Measurements from ENCODE around the gene SLC17A4.

SLC17A4 gene

DNA sequence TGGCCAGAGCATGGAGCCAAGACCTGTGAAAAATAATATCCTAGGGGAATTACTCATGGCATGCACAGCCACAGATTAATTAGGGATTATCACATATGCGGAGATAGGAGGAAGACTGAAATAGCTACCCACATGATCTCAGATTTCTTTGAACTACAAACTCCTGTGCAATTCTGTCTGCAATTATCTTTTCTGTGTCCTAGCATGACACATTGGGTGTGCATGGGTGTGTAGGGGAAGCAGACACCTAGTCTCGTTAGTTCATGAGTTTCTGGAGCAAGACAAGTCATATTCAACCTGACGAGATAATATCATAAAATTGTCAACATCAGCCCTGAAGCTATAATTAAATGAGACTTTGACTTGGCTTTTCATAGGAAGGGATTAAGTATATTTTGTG, 3.6 kb upstream of the SLC17A4 start:
- no peak for DNase-seq

DNA sequence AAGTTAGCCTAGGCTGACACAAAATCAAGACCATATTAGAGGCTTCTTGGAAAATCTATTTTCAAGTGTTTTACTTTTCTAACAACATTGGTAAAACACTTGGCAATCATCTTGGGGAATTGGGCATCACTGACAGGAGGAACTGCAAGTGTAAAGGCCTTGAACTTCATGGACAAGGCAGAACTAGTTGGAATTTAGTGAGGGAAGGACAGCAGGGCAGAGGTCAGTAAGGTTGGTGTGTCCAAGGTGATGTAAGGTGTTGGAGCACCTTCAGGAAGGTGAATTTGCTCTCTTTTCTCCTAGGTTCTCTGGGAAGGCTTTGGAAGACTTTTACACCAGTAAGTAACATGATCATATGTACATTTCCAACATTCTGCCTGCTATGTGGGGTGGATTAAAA, 1.5 kb upstream of the SLC17A4 start:
- no peak for DNase-seq

- DNase-seq = no peak
These were observed 941 bp downstream of the SLC17A4 start for GRCh38 chr6:25755483-25755882.

DNA sequence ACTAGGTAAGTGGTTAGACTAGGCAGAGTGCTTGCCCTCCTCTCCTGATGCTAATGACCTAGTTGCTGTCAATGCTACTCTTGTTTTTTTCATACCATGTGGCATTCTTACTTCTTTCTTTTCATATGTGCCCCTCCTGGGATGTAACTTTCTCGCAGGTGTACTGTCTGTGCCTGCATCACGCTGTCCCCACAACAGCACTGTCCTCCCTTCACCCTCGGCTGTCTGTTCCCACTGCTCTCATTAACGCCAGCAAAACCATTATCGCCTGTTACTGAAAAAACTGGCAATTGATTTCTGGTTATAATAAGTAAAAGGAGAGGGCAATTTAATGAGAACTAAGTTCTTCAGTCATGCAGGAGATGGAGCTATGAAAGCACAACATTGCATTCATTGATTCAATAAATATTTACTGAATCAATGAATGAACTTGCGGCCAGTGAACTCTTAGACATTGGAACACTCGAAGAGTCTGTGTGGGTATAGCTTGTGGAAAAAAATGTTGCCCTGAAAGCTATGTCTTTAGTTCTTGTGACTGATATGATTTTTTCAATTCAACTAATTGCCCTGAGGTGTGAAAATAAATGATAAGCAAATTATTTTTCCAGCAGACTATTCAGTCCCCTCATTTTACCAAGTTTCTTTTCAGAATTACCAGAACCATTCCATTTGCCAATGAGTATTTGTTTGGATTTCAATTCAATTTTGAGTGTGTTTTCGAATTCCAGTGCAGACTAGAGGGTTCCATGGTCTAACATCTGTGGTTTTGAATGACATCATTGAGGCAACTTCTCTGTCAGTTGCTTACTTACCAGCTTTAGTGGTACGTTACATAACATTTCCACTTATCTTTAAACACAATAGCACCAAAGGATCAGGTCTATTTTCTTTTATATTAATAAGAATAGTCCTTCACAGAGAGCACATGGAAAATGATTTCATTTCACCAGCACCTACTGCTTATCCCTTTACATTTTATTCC, 2.1 kb downstream of the SLC17A4 start:
- peak in 1 of 4 experiments; percentile 1 for DNase-seq

- DNase-seq = no peak
These were observed 3.5 kb downstream of the SLC17A4 start for GRCh38 chr6:25757936-25758642.

GRCh38 chr6:25764611-25765010, 10.1 kb downstream of the SLC17A4 start:
- no peak for DNase-seq

- DNase-seq = no peak
These were observed 14.0 kb downstream of the SLC17A4 start for GRCh38 chr6:25768566-25768965.

DNA sequence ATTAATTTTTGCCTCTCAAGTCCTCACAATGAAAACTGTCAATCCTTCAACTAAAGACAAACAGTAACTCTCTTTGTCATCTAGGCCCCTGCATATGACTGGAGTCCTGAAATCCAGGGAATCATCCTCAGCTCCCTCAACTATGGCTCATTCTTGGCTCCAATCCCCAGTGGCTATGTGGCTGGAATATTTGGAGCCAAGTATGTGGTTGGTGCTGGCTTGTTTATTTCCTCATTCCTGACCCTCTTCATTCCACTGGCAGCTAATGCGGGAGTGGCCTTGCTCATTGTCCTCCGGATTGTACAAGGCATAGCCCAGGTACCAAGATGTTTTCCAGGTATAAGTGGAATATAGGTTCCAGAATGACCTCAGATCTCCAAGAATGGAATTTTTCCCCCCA, 15.4 kb downstream of the SLC17A4 start:
- DNase-seq = no peak

GRCh38 chr6:25774120-25774715, 19.7 kb downstream of the SLC17A4 start:
- DNase-seq = no peak

GRCh38 chr6:25777031-25777430, 22.5 kb downstream of the SLC17A4 start:
- no peak for DNase-seq

DNA sequence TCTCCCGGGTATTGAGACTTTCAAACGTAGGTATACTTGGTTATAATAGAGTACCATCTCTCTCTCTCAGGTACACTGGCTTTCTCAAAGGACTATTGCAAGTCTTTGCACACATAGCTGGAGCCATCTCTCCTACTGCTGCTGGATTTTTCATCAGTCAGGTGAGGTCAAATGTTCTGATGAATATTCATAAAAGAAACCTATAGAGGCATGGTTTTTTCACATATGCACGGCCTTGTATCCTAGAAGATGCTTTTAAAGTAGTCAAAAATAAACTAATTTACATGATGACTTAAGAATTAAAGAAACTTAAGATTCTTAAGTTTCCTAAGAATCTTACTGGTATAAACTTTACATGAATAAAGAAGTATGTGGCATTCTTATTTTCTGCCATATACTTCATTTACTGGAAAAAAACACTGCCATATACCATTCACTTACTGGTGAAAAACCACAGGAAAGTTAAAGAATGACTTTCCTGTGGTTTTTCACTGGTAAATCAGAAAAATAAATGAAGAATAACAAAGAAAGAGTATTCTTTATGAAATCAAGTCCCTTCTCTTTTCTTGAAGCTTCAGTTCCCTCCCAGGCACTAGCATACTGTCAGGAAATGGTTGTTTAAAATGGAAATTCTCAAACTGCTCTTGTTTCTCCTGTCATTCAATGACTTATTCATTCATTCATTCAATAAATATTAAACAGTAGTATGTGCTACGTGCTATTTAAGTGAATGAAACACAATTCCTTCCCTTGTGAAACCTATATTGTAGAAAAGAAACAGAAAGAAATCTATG, 23.5 kb downstream of the SLC17A4 start:
- no peak for DNase-seq

DNA sequence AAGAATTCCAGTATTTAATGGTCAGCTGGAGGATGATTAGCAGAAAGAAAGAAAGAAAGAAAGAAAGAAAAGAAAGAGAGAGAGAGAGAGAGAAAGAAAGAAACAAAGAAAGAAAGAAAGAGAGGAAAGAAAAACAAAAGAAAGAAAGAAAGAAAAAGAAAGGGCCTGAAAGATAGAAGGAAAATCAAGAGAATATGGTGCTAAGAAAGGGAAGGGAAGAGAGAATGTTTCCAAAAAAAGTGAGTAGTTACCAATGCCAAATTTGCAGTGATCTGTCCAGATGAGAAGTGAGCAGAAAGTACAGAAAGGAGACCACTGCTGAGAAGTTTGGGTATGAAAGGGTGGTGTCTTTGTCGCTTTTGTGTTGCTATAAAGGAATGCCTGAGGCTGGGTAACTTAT, 26.6 kb downstream of the SLC17A4 start:
- DNase-seq = no peak

DNA sequence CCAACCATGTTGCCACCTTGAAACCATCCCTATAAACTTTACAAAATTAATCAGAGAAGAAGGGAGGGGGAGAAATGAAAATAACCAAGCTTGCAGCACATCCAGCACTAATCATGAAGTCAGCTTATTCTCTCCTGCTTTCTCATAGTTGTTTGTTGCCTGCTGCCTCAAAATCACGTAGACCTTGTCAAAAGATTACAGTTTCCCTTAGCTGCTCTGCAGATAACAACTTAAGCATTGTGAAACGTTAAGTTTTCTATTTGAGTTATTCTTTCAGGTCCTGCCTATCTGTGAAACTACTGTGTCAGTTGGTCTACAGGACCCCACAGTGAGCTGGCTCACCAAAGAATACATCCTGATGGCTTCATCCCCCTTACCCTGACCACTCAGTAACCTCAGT, 32.9 kb downstream of the SLC17A4 start:
- no peak for DNase-seq

DNA sequence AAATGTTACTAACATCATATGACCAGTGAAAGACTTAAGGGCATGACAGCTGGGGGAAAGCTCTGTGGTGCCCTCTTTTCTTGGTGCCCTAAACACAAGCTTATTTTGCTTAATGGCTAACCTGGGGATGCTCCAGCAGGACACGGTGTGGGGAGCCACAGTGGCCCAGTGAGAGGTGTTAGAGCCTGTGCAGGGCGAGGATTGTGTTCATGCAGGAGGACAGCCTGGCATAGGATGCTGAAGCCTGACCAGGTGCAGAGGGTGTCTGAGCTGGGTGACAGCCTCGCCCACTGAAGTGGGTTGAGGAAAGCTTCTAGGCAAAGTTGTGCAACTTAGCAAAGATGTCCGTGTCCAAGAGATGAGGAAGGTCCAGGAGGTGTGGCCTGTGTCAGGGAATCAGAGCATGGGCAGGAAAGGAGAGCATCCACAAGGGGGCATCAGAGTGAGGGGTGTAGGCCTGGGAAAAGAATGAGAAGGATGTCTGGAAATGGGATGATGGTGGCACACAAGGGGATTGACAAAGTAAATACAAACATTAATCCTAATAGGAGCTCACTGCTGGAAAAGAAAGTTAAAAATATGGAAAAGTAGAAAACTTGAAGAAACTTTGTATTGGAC, 33.9 kb downstream of the SLC17A4 start:
- peak; percentile 63 to 77 (median 71) for DNase-seq

GRCh38 chr6:25789475-25789874, 34.9 kb downstream of the SLC17A4 start:
- DNase-seq = no peak

GRCh38 chr6:25792016-25792415, 37.5 kb downstream of the SLC17A4 start:
- no peak for DNase-seq

DNA sequence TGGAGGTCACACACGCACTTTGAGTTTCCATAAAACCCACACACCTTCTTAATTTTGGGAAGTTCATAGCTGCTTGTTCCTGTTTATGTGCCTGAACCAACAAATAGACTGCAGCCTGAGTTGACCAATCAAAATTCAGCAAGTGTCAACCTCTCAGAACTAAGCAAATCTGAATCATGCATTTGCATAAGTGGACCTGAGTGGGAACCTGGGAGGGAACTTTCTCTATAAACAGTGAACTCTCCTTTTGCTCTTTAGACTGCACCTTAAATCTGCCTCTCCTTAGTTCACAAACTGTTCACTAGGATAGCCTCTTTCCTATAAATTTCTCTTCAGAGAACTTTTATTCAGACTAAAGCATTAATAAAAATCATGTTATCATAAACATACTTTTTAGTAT, 39.4 kb downstream of the SLC17A4 start:
- peak in 2 of 4 experiments; percentile 11 to 22 for DNase-seq

DNA sequence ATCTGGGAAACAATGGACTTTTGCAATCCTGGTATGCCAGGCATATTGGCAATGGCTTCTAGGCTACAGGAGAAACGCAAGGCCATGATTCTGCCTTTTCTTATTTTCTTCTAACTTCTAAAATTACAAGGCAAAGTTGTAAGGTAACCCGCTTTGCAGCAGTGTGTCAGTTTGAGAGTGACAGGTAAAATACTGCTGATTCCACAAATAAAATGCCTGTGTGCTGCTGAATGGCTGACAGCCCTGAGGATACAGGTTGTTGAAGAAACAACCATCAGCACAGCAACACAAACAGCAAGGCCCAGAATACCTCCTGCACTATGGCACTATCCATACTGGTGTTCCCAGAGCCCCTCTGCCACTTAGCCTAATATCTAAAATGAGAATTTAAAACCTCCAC, 40.2 kb downstream of the SLC17A4 start:
- DNase-seq = no peak

DNA sequence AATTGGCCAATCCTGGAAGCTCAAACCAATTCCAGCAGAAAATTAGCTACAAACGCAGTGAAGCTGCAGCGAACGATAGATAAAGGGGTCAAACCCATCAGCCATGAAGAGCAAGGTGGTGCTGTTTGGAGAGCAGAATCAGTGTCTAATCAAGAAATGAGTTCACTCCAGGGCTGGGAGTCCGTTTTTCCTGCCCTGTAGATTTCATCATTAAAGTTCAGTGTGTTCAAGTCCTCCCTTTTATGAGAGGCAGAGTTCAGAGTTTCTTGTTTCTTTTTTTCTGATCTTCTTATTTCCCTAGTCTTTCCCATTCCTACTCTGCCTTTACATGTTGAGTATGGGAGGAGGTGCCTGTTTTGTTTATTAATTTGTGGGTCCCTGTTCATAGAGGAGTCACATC, 46.9 kb downstream of the SLC17A4 start:
- DNase-seq = no peak

GRCh38 chr6:25804804-25805203, 50.3 kb downstream of the SLC17A4 start:
- DNase-seq = no peak

GRCh38 chr6:25815194-25815593, 60.7 kb downstream of the SLC17A4 start:
- no peak for DNase-seq

- DNase-seq = no peak
These were observed 61.7 kb downstream of the SLC17A4 start for GRCh38 chr6:25816252-25816651.

Measured in suppressor macrophage (primary cell).